Lower lobe of right lung (tissue), 2 donors: ENCODE measurements around the gene DENND4A. TPM values are rescaled to one million over a fixed set of nuclear protein-coding genes. Genes with fewer than 3 reads are reported as not detected.

ENCODE experiments used
- ATAC-seq, 2 donors: fragments of 200-7000 bp; cut with Tn5 transposase; one replicate each; pipeline ENCODE4 v1.9.1; 2020 to 2022; ENCODE audit warnings: mild to moderate bottlenecking in 2 of 2, moderate library complexity in 2 of 2
- DNase-seq: peaks from one replicate; pipeline ENCODE4 v3.0.0-alpha.2; 2020
- H3K27ac ChIP-seq: fragments of 200-600 bp; one replicate; pipeline ENCODE4 v1.8.0; 2022
- H3K27me3 ChIP-seq: fragments of 200-600 bp; one replicate; pipeline ENCODE4 v1.8.0; 2022; ENCODE audit warnings: low read depth
- H3K36me3 ChIP-seq: fragments of 200-600 bp; one replicate; pipeline ENCODE4 v1.8.0; 2022; ENCODE audit warnings: mild to moderate bottlenecking
- H3K4me1 ChIP-seq: fragments of 200-600 bp; one replicate; pipeline ENCODE4 v1.8.0; 2022
- H3K4me3 ChIP-seq: fragments of 200-600 bp; one replicate; pipeline ENCODE4 v1.8.0; 2022; ENCODE audit warnings: mild to moderate bottlenecking
- H3K9me3 ChIP-seq: fragments of 200-600 bp; one replicate; pipeline ENCODE4 v1.8.0; 2022
- CTCF ChIP-seq: fragments of 200-600 bp; IDR thresholded peaks from one replicate; pipeline ENCODE4 v1.8.0; 2022; ENCODE audit warnings: antibody characterized with exemption, mild to moderate bottlenecking
- intact Hi-C: fragments of 100-400 bp; cut with DNase I; formaldehyde crosslinking; loops from one replicate; pipeline ENCODE4 v1.11.0; 2022
- long read RNA-seq: library from polyadenylated mRNA; unstranded; transcript quantifications from one replicate; pipeline ENCODE4 v2.0.0, GENCODE V29; 2021
- total RNA-seq: library from RNA; stranded (reverse); fragmentation: NEBNext Ultra II Directional; extraction: Animal tissue kit (Norgen Biotek cat#: 25700); gene quantifications from one replicate; pipeline ENCODE4 v1.2.1, GENCODE V29; 2021
- donor health status: DM: no; HTN: yes; CAD: no; lungs with severe emphysema.

DENND4A gene
- total RNA-seq, result 34.6 TPM
- long read RNA-seq, partial matches to known transcripts, result 5 of 13 reads
- long read RNA-seq, other reads (novel, unspliced or antisense), result 8 of 13 reads

GRCh38 chr15:65792138-65792987 is at the start of gene DENND4A:
Gene DENND4A (minus strand): TSS chr15:65792293. CDS start chr15:65756450, 35,843 bp downstream.
- Histone ChIP-seq H3K27ac (peak within 1 kb of the TSS; percentile 98), H3K4me3 (peak within 1 kb of the TSS; percentile 80), H3K9me3 (no peaks in the 10 kb centered on the region), H3K27me3 (no peaks in the 10 kb centered on the region), H3K4me1 (peaks cover 47% of the 10 kb centered on the region), H3K36me3 (no peaks in the 10 kb centered on the region)
- DNase-seq, result peak; percentile 98
- peak; percentile 97 to 99 for ATAC-seq
- intact Hi-C loops, result no loop called here
- no peak for TF ChIP-seq CTCF

- H3K36me3 ChIP-seq, result no peaks in the 10 kb centered on the region
- DNase-seq, result peak; percentile 79
- peak; percentile 86 to 91 for ATAC-seq
- intact Hi-C loops, result no loop called here
- no peaks in the 10 kb centered on the region for H3K9me3 ChIP-seq
- no peaks in the 10 kb centered on the region for H3K27me3 ChIP-seq
- H3K27ac ChIP-seq, result peak overlapping the region; percentile 63
- H3K4me3 ChIP-seq, result peak overlapping the region; percentile 41
- no peak for TF ChIP-seq CTCF
- peaks cover 41% of the 10 kb centered on the region for H3K4me1 ChIP-seq
Observed at GRCh38 chr15:65841121-65841930, 49.2 kb upstream of the DENND4A start.

- TF ChIP-seq CTCF, result no peak
- Histone ChIP-seq H3K36me3 (no peaks in the 10 kb centered on the region), H3K27ac (no peak overlapping the region), H3K27me3 (no peaks in the 10 kb centered on the region), H3K9me3 (no peaks in the 10 kb centered on the region), H3K4me1 (peaks cover 46% of the 10 kb centered on the region), H3K4me3 (no peak overlapping the region)
- DNase-seq (no peak), ATAC-seq (no peak)
- intact Hi-C loops, result no loop called here
Observed at GRCh38 chr15:65839985-65840384, 47.9 kb upstream of the DENND4A start.

GRCh38 chr15:65839354-65839901 is 47.3 kb upstream of the DENND4A start:
- Histone ChIP-seq H3K27me3 (no peaks in the 10 kb centered on the region), H3K36me3 (no peaks in the 10 kb centered on the region), H3K4me1 (peaks cover 49% of the 10 kb centered on the region), H3K4me3 (no peak overlapping the region), H3K9me3 (no peaks in the 10 kb centered on the region), H3K27ac (no peak overlapping the region)
- ATAC-seq, result no peak
- intact Hi-C loops, result no loop called here
- DNase-seq, result no peak
- no peak for TF ChIP-seq CTCF
